NAMALWA (cell line): ENCODE data around the gene KCTD10.
"Not testable (repeated sequence)": the region's sequence is repeated elsewhere in the genome, so short reads cannot be mapped to it uniquely, and the experiment has no call there.

ENCODE experiments used
- DNase-seq: peaks from one replicate; pipeline ENCODE4 v3.0.0-alpha.2; 2015; ENCODE audit warnings: low spot score

The KCTD10 gene

GRCh38 chr12:109473526-109474270, 3.4 kb downstream of the KCTD10 start:
- DNase-seq, result not testable (repeated sequence)

GRCh38 chr12:109473006-109473405, 4.1 kb downstream of the KCTD10 start:
- no peak for DNase-seq

DNA sequence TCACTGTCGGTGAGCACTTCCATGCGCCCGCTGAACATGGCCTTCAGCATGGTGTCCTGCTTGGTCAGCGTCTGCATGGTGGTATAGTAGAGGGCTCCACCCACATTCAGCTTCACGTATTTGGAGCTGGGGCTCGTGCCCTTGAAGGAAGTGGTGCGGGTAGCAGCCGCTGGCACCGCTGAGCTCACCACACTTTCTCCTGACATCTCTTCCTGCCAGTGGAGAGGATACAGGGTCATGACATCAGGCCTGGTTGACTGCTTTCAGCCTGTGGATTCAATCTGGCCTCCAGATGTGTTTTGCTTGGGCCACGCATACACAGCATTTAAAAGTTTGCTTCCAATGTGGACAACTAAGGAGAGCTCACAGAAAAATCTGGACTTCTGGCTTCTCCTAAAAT, 7.6 kb downstream of the KCTD10 start:
- DNase-seq, result no peak

- DNase-seq, result no peak
Measured at GRCh38 chr12:109467978-109468676, 9.0 kb downstream of the KCTD10 start.

GRCh38 chr12:109466821-109467220, 10.3 kb downstream of the KCTD10 start:
- no peak for DNase-seq

- no peak for DNase-seq
Measured at GRCh38 chr12:109466305-109466704, 10.8 kb downstream of the KCTD10 start.

DNA sequence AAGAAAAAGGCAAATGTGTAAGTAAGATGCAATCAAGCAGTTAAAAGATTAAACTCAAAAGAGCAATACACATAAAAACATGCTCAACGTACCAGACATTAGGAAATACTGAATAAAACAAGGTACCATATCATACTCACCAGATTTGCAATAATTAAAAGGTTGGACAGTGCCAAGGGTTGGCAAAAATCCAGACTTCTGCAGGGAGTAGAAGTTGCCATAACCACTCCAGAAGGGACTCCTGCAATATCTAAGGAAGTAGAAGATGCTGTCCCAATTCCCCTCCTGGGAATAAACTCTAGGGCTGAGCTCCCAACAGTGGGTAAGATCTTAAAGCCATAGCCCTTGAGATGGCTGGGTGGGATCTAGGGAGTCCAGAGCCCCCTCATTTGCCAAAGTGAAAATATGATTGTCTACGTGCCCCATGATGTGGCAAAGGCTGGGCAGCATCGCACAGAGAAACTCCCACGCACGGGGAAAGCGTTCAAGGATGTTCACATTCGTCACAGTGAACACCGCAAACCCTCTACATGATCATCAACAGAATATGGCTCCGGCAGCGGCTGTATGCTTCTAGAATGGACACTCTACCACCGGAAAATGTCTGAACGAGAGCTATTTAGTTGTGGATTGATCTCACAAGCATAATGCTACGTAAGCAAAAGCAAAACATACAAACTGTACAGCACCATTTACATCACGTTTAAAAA, 12.3 kb downstream of the KCTD10 start:
- DNase-seq, result no peak

GRCh38 chr12:109463756-109464155, 13.3 kb downstream of the KCTD10 start:
- no peak for DNase-seq

DNA sequence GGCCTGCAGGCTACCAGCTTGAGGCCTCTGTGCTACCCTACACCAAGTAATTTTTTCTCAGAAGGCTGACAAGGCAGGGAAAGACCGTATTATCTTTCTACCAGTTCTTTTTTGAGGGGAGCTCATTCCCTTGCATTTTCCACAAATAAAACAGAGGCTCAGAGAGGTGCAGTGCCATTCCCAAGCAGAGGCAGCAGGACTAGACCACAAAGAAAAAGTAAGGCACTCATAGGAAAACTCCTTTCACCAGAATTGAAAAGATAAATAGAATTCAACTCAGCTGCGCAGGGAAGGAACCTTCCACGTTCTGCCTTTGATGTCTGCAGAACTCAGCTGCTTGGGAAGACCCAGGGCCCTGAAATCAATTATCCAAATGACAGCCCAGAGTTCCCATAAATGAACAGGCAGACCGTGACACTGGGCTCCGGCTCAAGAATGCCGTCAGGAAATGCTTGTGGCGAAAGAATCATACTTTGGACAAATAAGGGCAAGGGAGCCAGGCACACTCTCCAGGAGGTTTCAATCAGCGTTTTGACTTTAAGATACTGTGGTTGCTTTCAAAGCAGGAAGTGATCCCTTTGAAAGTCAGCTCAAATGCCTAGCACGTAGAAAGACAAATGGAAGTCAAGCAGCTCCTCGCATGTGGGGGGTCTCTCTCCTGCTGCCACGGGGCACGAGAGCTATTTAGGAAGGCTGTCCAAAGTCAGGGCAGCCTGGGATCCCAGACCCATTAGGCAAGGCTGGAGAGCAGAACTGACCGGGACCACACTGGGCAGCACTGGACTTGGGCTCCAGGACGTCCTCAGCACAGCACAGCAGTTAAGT, 14.0 kb downstream of the KCTD10 start:
- DNase-seq, result no peak

DNA sequence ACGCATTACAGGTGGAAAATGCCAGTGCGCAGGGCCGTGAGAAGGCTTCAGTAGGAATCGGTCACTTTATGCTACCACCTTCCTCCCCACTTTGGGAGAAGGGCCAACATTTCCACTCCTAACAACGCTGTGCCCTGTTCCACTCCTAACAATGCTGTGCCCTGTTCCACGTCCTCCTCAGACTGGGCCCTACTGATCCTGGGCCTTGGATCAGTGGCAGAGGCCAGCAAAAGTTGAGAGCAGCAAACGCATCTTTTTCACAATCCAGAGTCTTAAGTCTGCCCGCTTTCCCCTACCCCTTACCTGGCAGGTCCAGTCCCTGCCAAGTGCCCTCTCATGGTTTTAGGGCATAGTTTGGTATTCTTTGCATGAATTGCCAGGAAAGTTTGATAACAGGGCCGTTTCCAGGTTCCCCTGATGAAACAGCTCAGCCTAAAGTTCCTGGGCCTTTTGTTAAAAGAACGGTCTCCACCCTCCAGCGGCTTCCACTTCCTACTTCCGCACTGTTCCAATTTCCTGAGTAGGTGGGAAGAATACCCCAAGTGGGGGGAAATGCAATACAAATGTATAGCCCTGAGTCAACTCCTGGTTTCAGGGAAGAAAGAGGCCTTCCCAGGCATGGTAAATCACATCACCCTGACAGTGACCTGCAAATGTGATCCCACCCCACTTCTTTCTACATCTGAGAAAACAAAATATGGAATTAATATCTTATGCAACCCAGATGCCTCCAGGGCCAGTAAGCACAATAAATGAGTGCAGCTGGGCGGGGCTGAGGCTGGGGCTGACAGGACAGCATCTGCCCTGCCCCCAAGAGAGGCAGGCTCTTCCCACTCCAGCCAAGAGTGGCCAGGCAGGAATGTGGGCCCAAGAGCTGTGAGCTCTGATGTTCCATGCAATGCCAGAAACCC, 15.0 kb downstream of the KCTD10 start:
- no peak for DNase-seq

DNA sequence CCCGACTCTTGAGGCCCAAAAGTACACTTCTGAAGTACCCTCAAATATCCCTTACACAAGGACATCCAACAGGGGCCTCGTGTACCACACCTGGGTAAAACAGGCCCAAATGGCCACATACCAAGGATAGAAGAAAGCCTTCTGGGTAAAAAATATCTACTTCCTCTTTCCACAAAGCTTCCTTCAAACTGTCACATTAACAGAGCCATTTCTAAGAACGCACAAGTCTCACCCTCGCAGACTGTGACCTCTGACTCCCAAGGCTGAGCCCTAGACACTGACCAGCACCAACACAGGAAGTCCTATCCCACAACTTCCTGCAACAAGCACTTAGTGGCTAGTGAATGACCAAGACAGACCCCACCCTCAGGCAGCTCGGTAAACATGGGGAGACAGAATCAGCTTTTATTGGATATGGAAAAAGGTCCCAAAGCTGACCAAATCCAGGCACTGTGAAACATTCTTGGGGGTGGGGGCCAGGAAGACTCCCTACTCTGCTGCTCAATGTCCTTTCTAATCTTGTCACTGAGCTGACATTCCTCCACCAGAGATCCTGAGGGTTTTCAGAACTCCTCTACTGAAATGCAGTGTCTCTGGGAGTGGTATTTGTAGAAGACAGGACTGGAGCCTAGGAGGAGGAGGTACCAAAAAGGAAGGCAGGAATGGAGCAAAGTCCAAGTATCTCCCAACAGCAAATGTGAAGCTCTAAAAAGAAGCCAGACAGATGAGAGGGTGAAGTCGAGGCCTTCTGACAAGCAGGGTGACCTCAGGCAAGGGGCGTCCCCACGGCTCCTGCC, 15.9 kb downstream of the KCTD10 start:
- DNase-seq, result peak; percentile 19

DNA sequence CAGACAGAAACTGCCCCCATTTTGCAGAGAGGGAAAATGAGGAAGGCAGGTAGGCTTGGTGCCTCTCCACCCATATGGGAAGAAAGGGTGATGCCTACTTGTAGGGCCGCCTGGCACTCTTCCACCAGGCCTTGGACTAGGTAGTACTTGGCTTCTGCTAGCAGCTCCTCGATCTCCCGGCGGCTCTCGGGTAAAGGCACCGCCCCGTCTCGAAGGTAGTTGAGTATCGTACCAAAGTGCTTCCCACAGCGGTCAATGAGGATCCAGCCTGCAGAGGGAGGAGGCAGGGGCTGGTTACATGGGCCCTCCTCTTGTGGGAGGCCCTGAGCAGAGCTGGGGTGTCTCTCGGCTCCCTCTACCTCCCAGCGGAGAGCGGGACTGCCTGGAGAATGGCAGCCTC, 16.6 kb downstream of the KCTD10 start:
- no peak for DNase-seq

GRCh38 chr12:109459247-109459646, 17.9 kb downstream of the KCTD10 start:
- no peak for DNase-seq

DNA sequence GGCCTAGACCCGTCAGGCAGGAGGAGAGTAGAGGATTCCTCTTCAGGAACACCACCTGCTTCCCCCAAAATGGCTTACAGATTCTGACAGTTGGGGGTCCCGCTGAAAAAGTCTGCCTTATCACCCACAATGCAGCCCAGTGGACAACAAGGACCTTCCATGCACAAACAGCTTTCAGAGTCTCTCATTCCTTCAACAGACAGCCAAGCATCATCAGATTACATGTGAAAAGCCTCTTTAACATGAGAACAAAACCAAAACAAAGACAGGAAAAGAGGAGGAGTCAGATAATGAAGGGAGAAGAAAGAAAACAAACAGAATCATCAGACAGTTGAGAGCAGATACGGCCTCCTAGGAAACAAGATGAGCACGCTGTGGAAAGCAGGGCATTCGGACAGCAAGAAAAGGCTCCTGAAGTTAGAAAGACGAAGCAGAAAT, 18.3 kb downstream of the KCTD10 start:
- no peak for DNase-seq

DNA sequence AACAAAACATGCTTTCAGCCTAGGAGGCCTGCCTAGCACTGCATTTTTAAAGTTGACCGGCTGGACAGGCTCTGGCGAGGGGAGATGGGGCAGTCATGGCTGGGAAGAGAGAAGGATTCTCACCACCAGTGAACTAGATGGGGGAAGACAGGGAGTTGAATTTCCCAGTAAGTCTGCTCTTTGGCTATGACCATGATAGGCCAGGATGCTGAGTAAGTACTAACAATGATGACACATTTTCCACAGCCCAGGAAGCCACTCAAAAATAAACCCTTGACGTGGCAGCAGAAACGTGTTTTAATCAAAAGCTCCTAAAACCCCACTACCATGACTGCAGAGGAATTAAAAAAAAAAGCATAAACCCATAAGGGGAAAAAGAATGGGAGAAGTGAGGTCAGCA, 19.0 kb downstream of the KCTD10 start:
- no peak for DNase-seq

DNA sequence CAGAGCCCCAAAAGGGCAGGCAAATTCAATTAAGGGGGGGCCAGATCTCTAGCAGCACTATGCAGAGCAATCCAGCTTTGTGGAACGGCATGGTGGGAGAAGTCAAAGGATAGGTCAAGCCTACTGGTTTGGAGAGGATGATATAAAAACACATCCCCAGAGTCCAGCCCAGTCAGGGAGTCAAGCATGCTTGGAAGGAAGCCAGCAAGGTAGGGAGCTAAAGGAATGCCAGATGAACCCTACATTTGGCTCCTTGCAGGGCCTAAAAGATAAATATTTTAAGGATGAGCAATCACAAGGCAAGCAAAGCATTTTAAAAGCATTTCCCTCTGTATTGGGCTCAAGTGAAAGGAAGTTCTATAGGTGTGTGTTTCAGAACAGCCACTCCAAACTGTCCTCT, 21.4 kb downstream of the KCTD10 start:
- no peak for DNase-seq

- no peak for DNase-seq
Measured at GRCh38 chr12:109452489-109452888, 24.6 kb downstream of the KCTD10 start.

DNA sequence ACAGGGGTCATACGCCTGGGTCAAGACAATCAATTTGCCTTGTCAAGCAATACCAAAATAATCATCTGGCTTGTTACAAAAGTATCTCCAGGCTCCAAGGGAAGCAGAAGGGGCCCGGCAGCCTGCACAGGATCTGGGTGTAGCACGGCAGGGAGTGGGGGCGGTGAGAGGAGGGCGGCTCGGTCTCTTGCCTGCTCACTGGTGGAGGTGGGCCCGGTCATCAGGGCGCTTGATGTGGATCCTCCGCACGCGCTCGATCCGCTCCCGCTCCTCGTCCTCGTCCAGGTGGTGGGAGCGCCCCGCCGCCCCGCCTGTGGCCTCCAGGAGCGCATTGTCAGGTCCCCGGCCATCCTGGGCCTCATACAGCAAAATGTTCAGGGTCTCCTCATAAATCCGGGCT, 25.7 kb downstream of the KCTD10 start:
- DNase-seq, result no peak

GRCh38 chr12:109450980-109451379, 26.1 kb downstream of the KCTD10 start:
- DNase-seq, result no peak

DNA sequence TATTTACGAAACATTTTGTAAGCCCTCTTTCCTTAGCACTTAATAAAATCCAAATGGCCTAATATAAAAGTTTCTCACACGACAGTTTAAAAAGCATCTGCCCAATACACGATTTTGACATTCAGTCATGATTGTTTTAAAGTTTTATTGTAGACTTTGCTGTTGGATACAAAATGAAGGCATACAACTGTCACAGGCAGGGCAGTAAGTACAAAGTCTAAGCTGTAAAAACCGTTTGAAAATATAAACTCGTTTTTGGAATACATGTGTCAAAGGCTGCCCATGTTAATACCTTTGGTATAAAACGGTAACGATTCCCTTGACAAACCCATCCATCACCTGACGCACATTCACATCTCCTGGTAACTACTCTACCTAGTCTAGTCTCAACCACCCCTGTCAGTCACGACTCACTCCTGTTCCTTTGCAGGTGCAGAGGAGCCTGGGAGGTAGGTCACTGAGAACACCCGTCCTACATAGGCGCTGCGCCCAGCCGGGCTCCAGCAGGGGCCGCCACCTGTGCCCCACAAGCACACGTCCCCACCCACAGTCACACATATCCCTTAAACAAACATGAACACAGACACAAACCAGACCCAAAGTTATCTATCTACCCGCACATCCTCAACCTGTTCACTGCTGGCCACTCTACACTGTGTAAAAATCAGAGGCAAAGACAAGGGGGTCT, 27.1 kb downstream of the KCTD10 start:
- no peak for DNase-seq
